Neural cell (in vitro differentiated cells): ENCODE measurements around the gene TRIM72.

Experiments
- EP300 ChIP-seq: fragments of 450-650 bp; conservative IDR thresholded peaks from 2 replicates; pipeline ENCODE4 v1.6.1; 2014; ENCODE audit warnings: antibody characterized with exemption, mild to moderate bottlenecking, moderate library complexity; ENCODE audit not compliant: poor library complexity, severe bottlenecking
- EZH2 ChIP-seq: fragments of 200-600, 300-800 bp; shearing (Covaris generic), sonication (generic); IDR thresholded peaks from 2 replicates; pipeline ENCODE4 v1.6.1; 2014; ENCODE audit warnings: antibody characterized with exemption, low read length, borderline replicate concordance, mild to moderate bottlenecking; ENCODE audit not compliant: insufficient read depth, poor library complexity, severe bottlenecking
- MXI1 ChIP-seq: fragments of 450-650 bp; conservative IDR thresholded peaks from 2 replicates; pipeline ENCODE4 v1.6.1; 2014; ENCODE audit warnings: antibody characterized with exemption, mild to moderate bottlenecking; ENCODE audit not compliant: poor library complexity, severe bottlenecking
- TAF1 ChIP-seq: IDR thresholded peaks from 2 replicates; pipeline ENCODE4 v1.6.1; 2012; ENCODE audit warnings: low read depth
- TF ChIP-seq, protein P1 (sequence below): fragments of 450-650 bp; IDR thresholded peaks from 2 replicates; pipeline ENCODE4 v1.5.1; 2014; ENCODE audit warnings: antibody characterized with exemption, mild to moderate bottlenecking, moderate library complexity; ENCODE audit not compliant: poor library complexity, severe bottlenecking
- TF ChIP-seq, protein P2 (sequence below): IDR thresholded peaks from 2 replicates; pipeline ENCODE4 v1.6.1; 2012; ENCODE audit warnings: borderline replicate concordance

DNA sequence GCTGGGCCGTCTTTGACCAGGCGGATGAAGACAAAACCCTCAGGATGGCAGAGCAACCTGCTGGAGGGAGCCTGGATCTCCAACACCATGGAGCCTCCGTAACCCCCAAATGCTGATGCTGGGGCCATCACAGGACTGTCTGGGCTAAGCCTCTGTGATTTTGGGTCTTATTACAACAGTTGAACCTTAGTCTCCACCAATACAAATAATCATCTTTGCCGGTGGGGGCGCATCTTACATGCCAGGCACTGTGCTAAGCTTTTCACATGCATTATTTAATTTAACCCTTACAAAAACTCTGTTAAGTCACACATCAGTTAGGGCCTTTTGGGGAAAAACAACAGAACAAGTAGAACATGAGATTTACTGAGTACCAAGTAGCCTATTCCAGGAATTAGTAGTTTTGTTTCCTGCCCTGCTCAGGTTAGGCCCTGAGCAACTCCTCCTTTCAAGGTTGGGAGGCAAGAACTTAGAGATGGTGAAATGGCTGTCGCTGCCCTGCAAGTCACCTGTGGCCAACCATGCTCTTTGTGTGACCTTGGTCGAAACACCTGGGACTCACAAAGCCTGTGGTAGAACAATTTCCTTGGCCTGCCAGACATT lies 37.0 kb downstream of the TRIM72 start:
- no peak for TF ChIP-seq EP300
- TF ChIP-seq MXI1 = no peak
- TF ChIP-seq, protein P1, sequence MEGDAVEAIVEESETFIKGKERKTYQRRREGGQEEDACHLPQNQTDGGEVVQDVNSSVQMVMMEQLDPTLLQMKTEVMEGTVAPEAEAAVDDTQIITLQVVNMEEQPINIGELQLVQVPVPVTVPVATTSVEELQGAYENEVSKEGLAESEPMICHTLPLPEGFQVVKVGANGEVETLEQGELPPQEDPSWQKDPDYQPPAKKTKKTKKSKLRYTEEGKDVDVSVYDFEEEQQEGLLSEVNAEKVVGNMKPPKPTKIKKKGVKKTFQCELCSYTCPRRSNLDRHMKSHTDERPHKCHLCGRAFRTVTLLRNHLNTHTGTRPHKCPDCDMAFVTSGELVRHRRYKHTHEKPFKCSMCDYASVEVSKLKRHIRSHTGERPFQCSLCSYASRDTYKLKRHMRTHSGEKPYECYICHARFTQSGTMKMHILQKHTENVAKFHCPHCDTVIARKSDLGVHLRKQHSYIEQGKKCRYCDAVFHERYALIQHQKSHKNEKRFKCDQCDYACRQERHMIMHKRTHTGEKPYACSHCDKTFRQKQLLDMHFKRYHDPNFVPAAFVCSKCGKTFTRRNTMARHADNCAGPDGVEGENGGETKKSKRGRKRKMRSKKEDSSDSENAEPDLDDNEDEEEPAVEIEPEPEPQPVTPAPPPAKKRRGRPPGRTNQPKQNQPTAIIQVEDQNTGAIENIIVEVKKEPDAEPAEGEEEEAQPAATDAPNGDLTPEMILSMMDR = no peak
- TF ChIP-seq EZH2 = no peak
- no peak for TF ChIP-seq TAF1
- TF ChIP-seq, protein P2, sequence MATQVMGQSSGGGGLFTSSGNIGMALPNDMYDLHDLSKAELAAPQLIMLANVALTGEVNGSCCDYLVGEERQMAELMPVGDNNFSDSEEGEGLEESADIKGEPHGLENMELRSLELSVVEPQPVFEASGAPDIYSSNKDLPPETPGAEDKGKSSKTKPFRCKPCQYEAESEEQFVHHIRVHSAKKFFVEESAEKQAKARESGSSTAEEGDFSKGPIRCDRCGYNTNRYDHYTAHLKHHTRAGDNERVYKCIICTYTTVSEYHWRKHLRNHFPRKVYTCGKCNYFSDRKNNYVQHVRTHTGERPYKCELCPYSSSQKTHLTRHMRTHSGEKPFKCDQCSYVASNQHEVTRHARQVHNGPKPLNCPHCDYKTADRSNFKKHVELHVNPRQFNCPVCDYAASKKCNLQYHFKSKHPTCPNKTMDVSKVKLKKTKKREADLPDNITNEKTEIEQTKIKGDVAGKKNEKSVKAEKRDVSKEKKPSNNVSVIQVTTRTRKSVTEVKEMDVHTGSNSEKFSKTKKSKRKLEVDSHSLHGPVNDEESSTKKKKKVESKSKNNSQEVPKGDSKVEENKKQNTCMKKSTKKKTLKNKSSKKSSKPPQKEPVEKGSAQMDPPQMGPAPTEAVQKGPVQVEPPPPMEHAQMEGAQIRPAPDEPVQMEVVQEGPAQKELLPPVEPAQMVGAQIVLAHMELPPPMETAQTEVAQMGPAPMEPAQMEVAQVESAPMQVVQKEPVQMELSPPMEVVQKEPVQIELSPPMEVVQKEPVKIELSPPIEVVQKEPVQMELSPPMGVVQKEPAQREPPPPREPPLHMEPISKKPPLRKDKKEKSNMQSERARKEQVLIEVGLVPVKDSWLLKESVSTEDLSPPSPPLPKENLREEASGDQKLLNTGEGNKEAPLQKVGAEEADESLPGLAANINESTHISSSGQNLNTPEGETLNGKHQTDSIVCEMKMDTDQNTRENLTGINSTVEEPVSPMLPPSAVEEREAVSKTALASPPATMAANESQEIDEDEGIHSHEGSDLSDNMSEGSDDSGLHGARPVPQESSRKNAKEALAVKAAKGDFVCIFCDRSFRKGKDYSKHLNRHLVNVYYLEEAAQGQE = no peak
